Stimulated activated CD4-positive, alpha-beta T cell treated with anti-CD3 and anti-CD28 coated beads, Interleukin-15, amount 100 ng/mL, for 48 hours (primary cell): ENCODE measurements around the gene C7orf25.
"Not testable (repeated sequence)": the region's sequence is repeated elsewhere in the genome, so short reads cannot be mapped to it uniquely, and the experiment has no call there.

ENCODE experiments used
- DNase-seq, 2 donors: peaks; one replicate each; pipeline ENCODE4 v3.0.0-alpha.2; 2020; ENCODE audit warnings: low read depth in 2 of 2

C7orf25 gene

GRCh38 chr7:42929449-42929848 is 17.6 kb upstream of the C7orf25 start:
- no peak for DNase-seq

GRCh38 chr7:42928754-42929153 is 16.9 kb upstream of the C7orf25 start:
- DNase-seq, result no peak

- DNase-seq, result no peak
Observed at GRCh38 chr7:42926204-42926603, 14.3 kb upstream of the C7orf25 start.

GRCh38 chr7:42925630-42926029 is 13.8 kb upstream of the C7orf25 start:
- DNase-seq, result no peak

GRCh38 chr7:42924223-42924838 is 12.5 kb upstream of the C7orf25 start:
- no peak for DNase-seq

GRCh38 chr7:42922017-42922753 is 10.3 kb upstream of the C7orf25 start:
- DNase-seq, result no peak

GRCh38 chr7:42915356-42915755 is 3.5 kb upstream of the C7orf25 start:
- DNase-seq, result no peak

GRCh38 chr7:42914421-42915045 is 2.7 kb upstream of the C7orf25 start:
- no peak for DNase-seq

GRCh38 chr7:42914009-42914408 is 2.1 kb upstream of the C7orf25 start:
- no peak for DNase-seq

GRCh38 chr7:42913591-42913990 is 1.7 kb upstream of the C7orf25 start:
- DNase-seq, result no peak

GRCh38 chr7:42910306-42910705 is 1.6 kb downstream of the C7orf25 start:
- no peak for DNase-seq

- no peak for DNase-seq
Observed at GRCh38 chr7:42907316-42907715, 4.6 kb downstream of the C7orf25 start.

GRCh38 chr7:42906181-42906580 is 5.7 kb downstream of the C7orf25 start:
- DNase-seq, result no peak

- no peak for DNase-seq
Observed at GRCh38 chr7:42902331-42902730, 9.5 kb downstream of the C7orf25 start.

- no peak for DNase-seq
Observed at GRCh38 chr7:42900842-42901241, 11.0 kb downstream of the C7orf25 start.

- DNase-seq, result no peak
Observed at GRCh38 chr7:42893346-42894240, 18.3 kb downstream of the C7orf25 start.

- no peak for DNase-seq
Observed at GRCh38 chr7:42886893-42887505, 24.9 kb downstream of the C7orf25 start.

GRCh38 chr7:42886129-42886528 is 25.7 kb downstream of the C7orf25 start:
- DNase-seq, result no peak

- not testable (repeated sequence) for DNase-seq
Observed at GRCh38 chr7:42885183-42885582, 26.7 kb downstream of the C7orf25 start.

- no peak for DNase-seq
Observed at GRCh38 chr7:42883950-42884349, 27.9 kb downstream of the C7orf25 start.

- no peak for DNase-seq
Observed at GRCh38 chr7:42880392-42880791, 31.5 kb downstream of the C7orf25 start.

- no peak for DNase-seq
Observed at GRCh38 chr7:42878303-42878702, 33.6 kb downstream of the C7orf25 start.
